Measurements from ENCODE around the gene FCN1.

The FCN1 gene

DNA sequence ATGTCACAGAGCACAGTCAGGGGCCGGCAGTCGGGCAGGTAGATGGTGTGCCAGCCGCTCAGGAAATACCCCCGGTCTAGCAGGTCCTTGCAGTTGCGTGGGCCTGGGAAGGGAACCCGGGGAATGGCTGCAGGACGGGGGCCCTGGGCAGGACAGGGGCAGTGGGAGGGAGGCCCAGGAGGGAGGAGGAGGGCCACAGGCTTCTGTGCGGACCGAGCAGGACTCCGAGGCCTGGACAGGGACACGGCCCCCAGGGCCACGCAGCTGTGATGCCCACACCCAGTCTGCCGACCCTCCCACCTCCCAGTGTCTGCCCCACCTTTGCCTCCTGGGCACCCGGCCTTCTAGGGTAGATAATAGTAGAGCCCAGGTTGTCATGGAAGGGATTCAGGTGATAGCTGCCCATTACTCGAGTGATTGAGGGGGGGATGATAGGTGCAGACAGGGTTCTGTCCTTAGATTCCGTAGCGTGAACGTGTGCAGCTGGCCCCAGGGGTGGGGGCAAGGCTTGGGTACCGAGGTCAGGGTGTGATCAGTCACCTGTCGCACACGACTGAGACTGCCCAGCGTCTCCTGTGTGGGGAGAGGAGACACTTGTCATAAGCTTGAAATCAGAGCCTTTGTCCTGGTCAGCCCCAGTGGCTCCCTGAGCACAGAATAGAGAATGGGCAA, 4.5 kb downstream of the FCN1 start:
- no peak for DNase-seq

DNA sequence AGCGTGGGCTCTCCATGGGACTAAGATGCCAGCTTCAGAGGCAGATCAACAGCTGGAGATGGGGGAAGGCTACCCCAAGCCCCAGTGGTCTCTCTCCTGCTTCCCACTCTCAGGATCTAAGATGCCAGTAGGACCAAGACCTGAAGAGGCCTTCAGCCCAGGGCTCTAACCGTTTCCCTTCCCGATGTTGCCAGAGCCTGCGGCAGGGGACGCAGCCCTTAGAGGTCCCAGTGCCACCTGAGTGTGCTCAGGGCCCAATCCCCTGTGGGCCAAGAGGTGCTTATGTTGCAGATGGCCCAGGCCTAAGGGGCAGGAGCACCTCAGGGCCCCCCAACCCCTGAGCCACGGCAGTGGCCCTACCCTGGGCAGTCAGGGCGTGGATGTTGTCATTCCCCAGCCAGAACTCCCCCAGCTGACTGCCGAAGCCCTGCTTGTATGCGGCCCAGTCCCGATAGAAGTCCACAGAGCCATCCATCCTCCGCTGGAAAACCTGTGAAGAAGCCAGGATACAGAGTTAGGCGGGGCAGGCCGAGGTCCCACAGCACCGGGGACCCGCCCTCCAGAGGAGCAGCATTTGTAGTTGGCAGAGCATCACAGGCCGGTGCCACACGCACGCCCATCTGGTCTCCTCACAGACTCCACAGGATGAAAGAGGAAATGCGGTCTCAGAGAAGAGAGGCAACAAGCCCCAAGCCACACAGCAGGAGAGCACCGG, 5.4 kb downstream of the FCN1 start:
- no peak for DNase-seq

DNA sequence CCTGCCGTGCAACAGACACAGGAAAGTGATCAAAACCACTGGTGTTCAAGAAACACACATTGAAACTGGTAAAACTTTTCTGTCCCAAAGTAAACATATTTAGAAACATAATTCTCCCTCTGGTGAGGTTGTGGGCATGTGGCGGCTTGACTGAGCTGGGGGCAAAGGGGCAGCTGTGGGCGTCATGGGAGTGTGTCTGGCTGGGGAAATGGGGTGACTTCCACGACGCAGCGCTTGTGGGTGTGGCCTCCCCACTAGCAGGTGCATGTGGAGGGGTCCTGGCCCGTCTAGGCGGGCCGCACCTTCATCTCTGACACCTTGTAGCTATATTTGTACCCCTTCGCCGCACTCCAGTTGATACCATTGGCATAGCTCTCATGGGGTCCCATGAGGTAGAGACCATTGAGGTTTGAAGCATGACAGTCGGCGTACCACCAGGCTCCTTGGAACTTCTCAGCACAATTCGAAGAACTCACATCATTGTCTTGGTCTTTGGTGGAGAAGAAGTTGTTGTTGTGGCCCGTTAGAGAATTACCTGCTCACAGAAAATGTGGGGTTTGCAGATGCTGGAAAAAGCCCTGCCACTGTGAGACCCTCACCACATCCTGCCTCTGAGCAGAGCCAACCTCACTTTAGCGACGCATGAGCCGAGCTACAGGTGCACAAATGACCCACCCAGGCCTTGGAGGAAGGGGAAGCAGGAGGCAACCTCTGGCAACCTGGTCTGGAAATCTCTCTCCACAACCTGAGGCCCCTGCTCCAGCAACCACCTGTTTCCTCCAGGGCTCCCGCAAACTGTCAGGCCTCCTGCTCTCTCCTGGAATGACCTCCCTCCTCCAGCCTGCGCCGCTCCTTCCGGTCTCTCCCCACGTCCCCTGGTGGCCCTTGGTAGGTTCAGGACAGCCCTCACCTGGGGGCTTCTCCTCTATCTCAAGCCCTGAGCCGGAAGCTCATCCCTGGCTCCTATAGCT, 7.9 kb downstream of the FCN1 start:
- no peak for DNase-seq

DNA sequence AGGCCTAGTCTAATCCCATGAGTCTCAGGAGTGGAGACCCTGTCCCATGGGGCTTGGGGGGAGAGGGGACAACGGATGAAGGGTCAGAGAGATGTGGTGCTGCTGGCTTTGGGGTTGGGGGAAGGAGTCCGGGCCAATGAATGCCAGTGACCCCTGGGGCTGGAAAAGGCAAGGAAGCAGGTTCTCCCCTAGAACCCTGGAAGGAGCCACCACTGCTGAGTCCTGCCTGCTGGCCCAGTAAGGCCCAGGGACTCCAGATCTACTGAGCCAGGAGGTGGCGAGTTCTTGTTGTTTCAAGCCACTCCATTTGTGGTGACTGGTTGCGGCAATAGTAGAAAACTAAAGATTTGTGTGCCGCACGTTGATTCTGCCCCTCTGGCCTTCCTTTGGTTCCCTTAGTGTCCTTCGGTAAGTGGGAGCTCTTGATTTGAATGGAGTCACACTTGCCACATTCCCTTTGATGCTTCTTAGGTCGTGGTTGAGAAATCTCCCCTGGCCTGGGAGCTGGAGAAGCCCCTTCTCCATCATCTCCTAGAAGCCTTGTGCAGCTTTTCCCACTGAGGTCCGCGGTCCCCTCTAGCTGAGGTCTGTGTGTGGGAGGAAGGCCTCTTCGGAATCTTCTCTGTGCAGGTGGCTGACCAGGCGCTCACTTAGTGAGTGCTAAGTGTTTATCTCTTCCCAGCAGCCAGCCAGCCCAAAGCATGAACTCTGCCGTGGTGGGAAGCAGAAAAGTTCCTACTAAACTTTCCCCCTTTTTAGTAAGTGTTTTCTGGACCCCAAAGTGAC, 9.0 kb downstream of the FCN1 start:
- DNase-seq, result no peak

DNA sequence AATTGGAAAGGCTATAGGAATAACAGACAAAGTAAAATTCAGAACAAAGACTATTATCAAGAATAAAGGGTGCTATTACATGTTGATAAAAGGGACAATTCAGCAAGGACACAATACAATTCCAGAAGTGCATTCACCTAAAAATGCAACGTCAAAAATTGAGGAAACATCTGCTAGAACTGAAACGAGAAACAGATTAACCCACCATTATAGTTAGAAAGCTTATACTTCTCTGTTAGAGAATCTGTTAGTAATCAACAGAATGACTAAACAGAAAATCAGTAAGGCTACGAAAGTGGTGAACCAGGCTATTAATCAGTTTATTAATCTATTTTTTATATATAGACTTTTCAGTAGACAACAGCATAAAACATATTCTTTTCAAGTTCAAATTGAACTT, 14.8 kb downstream of the FCN1 start:
- no peak for DNase-seq

DNA sequence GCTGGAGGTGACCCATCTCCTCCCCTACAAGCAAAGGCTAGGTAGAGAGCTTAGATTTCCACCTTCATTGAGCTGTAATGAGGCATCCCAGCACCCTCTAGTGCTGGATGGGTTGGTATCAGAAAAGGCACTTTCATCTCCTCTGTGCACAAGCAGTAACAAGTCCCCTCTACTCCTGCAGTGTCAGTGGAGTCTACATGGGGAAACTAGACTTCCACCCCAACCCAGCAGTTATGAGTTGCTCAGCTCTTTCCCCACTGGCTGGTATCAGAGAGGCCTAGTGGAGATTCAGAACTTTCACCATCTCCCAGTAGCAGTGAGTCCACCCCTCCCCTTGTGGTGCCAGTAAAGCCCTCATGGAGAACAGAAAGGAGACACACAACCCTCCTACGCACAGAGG, 17.9 kb downstream of the FCN1 start:
- no peak for DNase-seq

DNA sequence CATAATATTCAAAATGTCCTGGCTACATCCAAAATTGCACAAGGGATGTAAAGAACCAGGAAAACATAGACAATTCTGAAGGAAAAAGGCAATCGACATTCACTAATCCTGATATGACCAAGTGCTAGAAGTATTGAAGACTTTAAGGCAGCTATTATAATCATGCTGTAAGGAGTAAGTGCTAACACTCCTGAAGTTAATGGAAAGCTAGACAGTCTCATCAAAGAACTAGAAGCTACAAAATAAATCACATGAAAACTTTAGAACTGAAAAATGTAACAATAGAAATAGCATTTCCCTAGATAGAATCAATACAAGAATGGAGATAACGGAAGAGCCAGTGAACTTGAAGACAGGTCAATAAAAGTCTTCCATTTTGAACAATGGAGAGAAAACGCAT, 18.5 kb downstream of the FCN1 start:
- DNase-seq, result no peak

DNA sequence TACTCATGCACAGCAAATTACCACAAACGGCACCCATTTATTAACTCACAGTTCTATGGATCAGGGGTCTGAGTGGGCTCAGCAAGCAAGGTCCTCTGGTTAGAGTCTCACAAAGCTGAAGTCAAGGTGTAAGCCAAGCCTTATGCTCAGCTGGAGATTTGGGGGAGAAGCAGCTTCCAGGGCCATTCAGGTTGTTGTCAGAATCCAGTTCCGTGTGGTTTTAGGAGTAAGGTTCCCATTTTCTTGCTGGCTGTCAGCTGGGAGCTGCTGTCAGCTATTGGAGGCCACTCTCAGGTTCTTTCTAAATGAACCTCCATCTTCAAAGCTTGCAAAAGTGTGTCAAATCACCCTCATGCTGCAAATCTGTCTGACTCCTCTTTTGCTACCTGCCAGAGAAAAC, 19.4 kb downstream of the FCN1 start:
- DNase-seq, result no peak

DNA sequence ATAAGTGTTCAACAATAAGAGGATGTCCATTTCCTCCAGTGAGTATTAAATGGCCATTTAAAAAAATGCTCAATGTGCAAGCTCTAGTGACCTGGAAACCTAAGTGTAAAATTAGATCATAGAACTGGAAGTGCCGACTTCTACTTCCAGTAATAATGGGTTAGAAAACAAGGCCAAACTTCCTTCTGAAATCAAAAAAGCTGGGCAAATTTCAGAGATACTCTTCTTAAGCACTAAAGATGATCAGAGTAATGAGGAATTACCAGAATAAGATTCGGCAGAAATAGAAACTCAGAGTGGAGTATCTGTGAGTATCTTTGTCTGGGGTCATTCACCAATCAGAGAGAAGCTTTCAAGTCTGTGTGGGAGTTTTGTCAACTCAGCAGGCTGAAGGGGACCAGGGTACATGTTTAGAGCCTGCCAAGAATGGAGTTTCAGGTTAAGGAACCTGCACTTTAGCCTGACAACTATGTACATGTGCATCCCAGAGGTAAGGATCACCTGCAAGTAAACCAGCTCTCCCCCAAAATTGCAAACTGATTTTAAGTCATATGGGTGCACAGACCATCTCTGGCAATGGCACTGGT, 20.0 kb downstream of the FCN1 start:
- DNase-seq, result no peak

DNA sequence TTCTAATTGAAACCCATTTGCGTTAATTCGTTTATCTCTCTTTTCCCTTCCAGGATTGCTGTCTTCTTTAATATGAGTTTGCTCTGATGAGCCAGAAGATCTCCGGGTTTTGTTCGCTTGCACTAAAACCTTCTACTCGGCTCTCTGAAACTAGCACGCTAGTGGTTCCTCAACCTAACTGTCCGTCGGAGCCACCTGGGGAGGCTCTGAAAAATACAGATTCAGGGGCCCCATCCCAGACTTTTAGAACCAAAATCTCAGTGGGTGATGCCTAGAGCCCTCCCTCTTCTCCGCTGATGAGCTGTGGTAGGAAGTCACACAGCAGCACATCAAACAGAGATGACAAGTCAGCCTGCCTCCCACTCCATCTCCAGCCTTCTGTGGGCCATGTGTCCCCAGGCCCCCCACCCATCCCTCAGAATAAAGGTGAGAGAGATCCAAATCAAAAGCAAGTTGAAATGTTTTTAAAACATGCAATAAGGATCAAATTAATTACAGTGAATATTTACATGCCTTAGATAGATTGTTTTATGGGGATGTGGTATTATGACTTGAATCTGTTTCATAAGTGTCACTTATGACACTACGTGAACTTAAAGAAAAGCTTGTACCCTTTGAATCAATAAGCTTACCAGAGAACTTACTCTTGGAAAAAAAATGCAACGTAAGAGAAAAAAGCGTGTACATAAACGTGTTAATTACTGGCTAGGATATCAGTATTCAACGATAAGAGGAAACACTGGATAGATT, 20.7 kb downstream of the FCN1 start:
- DNase-seq, result no peak

DNA sequence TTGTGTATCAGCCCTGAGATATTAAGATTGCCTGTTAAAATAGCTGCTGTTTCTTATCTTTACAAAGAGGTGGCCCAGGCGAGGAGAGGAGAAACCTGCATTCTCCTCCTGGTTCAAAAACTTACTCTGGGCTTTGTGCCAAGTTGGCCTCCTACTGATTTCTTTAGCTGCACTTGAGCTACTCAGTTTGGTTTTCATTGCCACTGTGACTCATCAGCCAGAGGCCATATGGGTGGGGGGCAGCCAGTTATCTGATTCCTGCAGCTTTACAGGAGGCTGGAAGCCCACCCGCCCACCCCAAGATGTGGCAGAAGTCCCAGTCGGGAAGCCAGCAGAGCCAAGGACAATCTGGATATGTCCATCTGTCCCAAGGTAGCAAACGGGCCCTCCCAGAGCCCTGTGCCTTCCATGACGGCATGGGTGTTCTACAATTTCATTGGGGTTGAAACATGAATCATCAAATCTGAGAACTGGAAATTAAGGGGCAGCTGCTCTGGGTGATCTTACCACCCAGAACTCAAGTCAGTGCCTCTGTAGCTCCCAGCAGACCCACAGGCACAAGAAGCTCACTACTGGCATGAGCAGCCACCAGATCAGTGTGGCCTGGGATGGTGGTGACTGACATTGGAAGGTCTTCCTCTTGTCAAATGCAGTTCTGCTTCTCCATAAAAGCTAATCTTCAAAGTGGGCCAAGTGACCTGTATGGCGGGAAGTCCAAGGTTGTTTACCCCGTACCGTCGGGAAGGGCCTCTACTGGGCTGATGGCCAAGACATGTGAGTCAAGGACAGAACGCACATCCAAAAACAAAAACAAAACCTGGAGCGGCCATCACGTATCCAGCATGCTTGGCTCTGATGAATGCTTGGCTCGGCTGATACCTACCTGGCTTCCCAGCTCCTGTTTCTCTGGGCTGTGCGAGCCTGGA, 21.5 kb downstream of the FCN1 start:
- no peak for DNase-seq

DNA sequence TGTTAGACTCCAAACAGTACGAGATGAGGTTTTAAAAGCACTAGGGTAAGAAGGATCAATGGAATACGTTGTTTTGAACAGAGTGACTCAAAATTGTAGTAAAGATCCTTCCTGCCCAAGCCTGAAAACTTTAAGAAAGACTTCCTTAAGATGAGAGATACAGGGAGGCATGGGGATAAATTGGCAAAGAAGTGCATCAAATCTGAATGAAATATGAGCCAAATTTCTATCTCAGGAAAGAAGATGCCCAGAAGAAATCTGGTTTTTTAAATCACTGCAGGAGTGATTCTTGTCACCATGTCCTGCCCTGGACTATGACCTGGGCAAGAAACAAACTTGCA, 22.2 kb downstream of the FCN1 start:
- no peak for DNase-seq

DNA sequence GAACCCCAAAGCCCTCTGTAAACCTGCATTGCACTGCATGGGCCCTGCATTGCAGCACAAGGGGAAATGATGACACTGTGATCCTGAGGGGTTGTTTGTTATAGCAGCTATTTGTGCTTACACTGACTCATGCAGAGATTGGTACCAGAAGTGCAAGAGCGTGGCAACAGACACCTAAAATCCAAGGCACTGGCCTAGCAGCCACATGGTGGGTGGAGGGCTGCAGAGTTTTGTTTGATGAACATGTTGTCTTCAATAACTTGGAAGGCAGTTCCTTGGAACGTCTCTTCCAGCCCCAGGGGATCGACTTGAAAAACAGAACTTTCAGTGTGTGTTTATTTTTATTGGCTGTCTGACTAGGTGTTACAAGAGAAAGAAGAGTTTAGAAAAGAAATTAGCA, 22.6 kb downstream of the FCN1 start:
- no peak for DNase-seq

DNA sequence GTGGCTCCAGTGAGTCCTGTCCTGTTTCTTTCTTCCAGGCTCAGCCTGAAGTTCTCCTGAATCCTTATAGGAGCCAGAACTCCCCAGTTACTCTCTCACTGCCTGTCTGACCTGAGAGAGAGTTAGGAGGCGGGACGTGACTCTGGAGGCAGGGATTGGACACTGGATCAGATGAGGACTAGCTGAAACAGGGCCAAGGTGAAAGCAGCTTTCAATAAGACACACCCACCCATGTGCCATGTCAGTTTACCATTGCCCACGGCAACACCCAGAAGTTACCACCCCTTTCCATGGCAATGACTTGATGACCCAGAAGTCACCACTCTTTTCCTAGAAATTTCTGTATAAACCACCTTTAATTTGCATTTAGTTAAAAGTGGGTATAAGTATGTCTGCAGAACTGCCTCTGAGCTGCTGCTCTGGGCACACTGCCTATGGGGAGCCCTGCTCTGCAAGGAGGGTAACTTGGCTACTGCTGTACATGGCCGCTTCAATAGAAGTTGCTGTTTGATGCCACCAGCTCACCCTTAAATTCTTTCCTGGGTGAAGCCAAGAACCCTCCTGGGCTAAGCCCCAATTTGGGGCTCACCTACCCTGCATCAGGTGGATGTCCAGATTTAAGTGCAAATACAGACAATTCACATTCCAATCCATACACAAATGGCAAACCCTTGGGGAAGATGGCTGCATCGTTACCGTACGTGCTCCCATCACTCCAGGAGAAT, 23.4 kb downstream of the FCN1 start:
- DNase-seq, result no peak

DNA sequence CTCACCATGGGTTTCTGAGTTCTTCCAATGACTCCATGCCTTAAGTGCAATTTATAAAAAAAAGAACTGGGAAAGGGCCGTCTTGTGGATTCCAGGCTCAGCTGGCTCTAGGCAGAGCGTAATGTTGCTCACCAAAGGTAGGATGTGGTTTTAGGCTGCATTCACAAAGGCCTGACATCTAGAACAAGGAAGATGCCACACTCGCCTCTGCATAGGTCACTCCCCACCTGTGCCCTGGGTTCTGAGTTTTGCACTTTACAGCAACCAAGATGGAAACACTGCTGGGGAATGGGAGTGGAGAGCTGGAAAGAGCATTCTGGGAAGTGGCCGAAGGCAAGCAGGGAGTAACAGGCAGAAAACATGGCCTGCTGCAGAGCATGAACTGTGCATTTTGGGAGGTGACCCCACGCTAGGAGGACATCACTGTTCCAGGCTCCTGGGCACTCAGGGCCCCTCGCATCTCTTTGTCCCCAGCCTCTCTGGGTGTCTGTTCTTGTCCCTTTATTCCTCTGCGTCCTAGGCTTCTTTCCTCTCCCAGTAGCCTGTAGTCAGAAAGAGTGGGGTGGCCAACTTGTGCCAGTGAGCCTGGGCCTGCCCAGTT, 24.8 kb downstream of the FCN1 start:
- DNase-seq, result no peak

DNA sequence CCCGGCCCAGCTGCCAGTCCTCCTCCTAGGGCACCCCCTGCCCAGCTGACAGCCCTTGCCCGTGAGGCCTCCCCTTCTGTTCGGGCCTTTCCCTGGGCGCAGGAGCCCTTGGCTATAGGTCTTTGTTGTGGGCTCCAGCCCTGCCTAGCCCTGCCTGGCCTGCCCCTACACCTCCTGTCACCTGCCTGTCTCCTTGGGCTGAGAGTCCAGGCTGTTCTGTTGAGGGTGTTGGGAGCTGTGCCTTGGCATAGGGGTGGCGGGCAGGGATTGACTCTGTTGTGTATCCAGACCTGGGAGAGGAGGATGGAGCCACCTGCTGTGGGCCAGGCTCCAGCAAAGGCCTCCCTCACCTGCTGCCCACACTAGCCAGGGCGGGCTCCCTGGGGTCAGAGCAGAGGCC, 25.5 kb downstream of the FCN1 start:
- DNase-seq, result no peak

DNA sequence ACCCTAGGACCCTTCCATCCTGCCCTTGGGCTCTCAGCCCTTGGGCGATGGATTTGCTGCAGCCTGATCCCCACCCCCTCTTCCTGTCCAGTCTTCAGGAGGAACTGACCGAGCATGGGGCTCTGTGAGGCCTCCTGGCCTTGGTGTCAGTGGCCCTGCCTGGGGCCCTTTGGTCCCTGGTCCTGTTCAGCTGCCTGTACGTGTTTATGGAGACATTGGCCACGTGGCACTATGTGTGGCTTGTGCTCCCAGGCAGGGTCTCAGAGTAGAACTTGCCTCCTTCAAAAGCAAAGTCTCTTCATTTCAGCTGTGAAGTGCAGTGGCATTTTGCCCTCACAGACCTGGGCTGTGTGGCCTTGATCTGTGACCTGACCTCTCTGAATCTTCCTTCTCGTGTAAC, 26.0 kb downstream of the FCN1 start:
- no peak for DNase-seq

DNA sequence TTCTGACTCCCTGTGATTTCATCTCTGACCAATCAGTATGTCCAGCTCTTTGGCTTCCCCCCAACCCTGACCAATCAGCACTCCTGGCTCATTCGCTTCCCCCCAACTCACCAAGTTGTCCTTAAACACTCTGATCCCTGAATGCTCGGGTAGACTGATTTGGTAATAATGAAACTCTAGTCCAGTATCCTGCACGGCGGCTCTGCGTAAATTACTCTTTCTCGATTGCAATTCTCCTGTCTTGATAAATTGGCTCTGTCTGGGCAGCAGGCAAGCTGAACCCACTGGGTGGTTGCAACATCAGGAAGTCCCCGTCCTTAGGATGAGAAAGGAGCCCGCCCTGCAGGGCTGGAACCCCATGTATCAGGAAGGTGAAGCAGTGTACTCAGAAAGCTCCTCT, 26.7 kb downstream of the FCN1 start:
- no peak for DNase-seq

DNA sequence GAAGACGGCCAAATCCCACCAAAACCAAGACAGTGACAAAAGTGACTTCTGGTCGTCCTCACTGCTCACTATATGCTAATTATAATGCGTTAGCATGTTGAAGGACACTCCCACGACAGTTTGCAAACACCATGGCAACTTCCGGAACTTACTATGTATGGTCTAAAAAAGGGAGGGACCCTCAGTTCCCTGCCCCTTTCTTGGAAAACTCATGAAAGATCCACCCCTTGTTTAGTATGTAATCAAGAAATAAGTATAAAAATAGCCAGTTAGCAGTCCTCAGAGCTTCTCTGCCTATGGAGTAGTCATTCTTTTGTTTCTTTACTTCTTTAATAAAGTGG, 27.6 kb downstream of the FCN1 start:
- DNase-seq, result no peak
